Uterine smooth muscle cell (primary cell): ENCODE data around the gene OR2T12. TPM values are rescaled to one million over a fixed set of nuclear protein-coding genes. Genes with fewer than 3 reads are reported as not detected.

ENCODE experiments used
- total RNA-seq: library from RNA; depleted of rRNA; stranded (reverse); fragments of >200 nt; gene quantifications from 2 replicates; pipeline ENCODE4 v1.2.3, GENCODE V29; 2014

The OR2T12 gene
- not detected in 2 replicates for total RNA-seq

GRCh38 chr1:248303324-248303723 lies at the start of gene OR2T12:
OR2T12 (minus strand) TSS chr1:248303424; CDS start chr1:248295578, 7,846 bp downstream.

DNA sequence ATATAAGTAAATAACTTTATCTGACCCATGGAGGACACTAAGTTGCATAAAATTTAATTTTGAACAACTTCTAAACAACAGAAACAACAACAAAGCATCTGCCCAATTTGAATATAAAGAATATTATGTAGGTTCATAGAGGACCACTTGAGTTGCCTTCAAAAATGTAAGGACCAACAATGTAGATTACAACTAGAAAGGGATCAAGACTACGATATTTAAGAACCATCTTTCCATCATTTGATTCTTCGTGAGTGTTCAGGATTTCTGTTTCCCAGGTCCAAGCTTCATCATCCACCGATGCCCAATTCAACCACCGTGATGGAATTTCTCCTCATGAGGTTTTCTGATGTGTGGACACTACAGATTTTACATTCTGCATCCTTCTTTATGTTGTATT lies 45.3 kb upstream of the OR2T12 start, which contains the start of gene OR14C36:
TSS of gene OR14C36 (plus strand) at position 301 of the 400 bp plus-strand sequence. CDS start at position 301, 0 bp downstream.

DNA sequence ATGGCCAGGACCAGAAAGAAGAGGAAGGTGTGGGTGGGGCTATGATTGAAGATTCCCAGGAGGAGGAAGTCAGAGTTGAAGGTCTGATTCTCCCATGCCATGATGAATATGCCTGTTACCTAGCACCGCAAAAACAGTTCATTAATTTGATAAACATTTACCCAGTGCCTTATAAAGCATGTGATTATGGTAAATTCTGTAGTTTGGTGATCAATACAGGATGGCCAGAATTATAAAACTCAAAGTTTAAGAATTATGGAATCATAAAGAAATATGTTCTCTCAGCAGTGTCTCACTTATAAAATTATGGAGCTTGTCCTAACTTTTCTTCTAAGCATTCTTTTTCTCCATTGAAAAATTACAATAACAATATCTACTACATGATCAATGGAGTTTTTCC lies 21.2 kb upstream of the OR2T12 start, which contains the start of gene OR2M7:
TSS of gene OR2M7 (minus strand) at position 101 of the 400 bp plus-strand sequence. CDS start at position 101, 0 bp downstream.

GRCh38 chr1:248277876-248278275 lies 25.3 kb downstream of the OR2T12 start, which contains the start of gene OR2T33:
OR2T33 (minus strand) TSS chr1:248277976; CDS start chr1:248273814, 4,162 bp downstream.

Other genes starting within 250 kb of the OR2T12 start
- gene OR2L13, start 208.2 kb downstream of the OR2T12 start, total RNA-seq = not detected in 2 replicates
- gene OR2M5, start 158.3 kb downstream of the OR2T12 start, total RNA-seq = not detected in 2 replicates
- gene OR2M2, start 128.6 kb downstream of the OR2T12 start, total RNA-seq = not detected in 2 replicates
- not detected in 2 replicates for gene OR2M3, start 106.2 kb downstream of the OR2T12 start, total RNA-seq
- not detected in 2 replicates for gene OR2M4, start 72.0 kb downstream of the OR2T12 start, total RNA-seq
- not detected in 2 replicates for gene OR2T33, start 25.4 kb downstream of the OR2T12 start, total RNA-seq
- gene OR2M7, start 21.1 kb upstream of the OR2T12 start, total RNA-seq = not detected in 2 replicates
- not detected in 2 replicates for gene OR14C36, start 45.4 kb upstream of the OR2T12 start, total RNA-seq
- not detected in 2 replicates for gene OR2T4, start 58.2 kb upstream of the OR2T12 start, total RNA-seq
- gene OR2T6, start 72.3 kb upstream of the OR2T12 start, total RNA-seq = not detected in 2 replicates
- gene OR2T1, start 99.6 kb upstream of the OR2T12 start, total RNA-seq = not detected in 2 replicates
- not detected in 2 replicates for gene OR2T2, start 142.2 kb upstream of the OR2T12 start, total RNA-seq
- gene OR2T3, start 169.9 kb upstream of the OR2T12 start, total RNA-seq = not detected in 2 replicates
- not detected in 2 replicates for gene OR2T5, start 185.2 kb upstream of the OR2T12 start, total RNA-seq
- gene OR2G6, start 204.6 kb upstream of the OR2T12 start, total RNA-seq = not detected in 2 replicates